ENCODE results near the gene SERPINB6.
"Not testable (repeated sequence)": the region's sequence is repeated elsewhere in the genome, so short reads cannot be mapped to it uniquely, and the experiment has no call there.

Gene SERPINB6

DNA sequence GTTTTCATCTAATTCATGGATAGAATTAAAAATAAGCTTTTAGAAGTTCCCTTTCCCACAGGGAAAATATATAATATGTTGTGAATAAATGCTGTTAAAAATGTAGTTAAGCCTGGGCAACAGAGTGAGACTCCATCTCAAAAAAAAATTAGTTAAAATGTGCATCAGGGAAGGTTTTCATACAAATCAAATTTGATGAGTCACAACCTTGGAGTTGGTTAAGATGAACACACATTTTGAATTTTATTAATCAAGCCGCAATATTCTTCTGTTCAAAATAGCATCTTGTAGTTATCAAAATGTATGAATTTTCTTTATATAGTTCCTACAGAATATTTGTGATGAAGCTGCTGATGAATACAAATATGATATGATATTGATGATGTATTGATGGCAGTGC, 37.3 kb downstream of the SERPINB6 start:
- no peak for TF ChIP-seq SPI1 (IDR thresholded peaks at IDR 0.05; ENCODE audit: borderline replicate concordance, low read depth)
- no peak for DNase-seq (ENCODE audit: low read depth in 1 of 2, low spot score in 1 of 2)
- H3K27ac ChIP-seq (replicated peaks): no peak overlapping the region
- H3K27me3 ChIP-seq (ENCODE audit: insufficient read depth, poor library complexity, severe bottlenecking): no peaks in the 10 kb centered on the region
- H3K4me3 ChIP-seq (replicated peaks; ENCODE audit: insufficient read depth, low read length): no peak overlapping the region

DNA sequence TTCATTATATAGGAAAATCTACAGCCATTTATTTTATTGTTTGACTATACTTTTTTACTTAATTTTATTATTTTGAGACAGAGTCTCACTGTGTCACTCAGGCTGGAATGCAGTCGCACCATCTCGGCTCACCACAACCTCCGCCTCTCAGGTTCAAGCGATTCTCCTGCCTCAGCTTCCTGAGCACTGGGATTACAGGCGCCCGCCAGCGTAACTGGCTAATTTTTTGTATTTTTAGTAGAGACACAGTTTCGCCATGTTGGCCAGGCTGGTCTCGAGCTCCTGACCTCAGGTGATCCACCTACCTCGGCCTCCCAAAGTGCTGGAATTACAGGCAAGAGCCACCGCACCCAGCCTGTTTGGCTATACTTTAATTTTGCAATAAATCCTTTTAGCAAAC, 38.5 kb downstream of the SERPINB6 start:
- not testable (repeated sequence) for H3K27ac ChIP-seq (replicated peaks); H3K27me3 ChIP-seq (ENCODE audit: insufficient read depth, poor library complexity, severe bottlenecking); DNase-seq (ENCODE audit: low read depth in 1 of 2, low spot score in 1 of 2); H3K4me3 ChIP-seq (replicated peaks; ENCODE audit: insufficient read depth, low read length)

DNA sequence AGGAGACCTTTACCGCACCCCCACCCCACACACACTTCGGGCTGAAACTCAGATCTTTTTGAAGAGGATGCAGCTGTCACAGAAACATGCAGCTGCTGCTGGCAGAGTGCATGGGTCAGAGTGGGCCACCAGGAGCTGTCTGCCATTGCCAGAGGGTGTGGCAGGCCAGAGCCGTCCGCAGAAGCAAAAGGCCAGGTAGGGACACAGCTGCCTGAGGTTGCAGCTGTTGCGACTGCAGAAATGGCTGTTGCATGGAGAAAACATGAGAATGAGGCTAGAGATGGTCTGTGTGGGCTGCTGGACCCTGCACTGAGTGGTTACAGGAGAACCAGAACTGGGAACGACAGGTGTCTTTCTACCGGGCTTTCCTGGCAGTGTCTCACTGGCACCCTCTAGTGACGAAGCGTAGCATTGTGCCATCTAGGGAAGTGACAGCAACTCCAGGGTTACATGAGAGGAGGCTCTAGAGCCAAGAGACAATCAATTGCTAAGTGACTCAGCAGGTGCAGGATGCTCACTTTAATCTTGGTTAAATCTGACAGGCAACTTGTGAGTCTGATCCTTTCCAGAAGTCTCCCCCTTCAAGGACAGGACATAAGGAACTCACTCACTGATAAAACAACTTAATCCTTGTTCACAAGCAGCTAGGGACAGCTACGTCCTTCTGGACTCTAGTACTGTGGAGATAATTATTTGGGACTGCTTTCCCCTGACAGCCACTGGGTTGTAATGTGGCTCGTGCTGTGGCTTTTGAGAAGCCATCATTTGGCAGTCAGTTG, 39.2 kb downstream of the SERPINB6 start:
- DNase-seq (ENCODE audit: low read depth in 1 of 2, low spot score in 1 of 2): peak; percentile 61 to 82
- no peak overlapping the region for H3K27ac ChIP-seq (replicated peaks)
- no peak overlapping the region for H3K4me3 ChIP-seq (replicated peaks; ENCODE audit: insufficient read depth, low read length)
- H3K27me3 ChIP-seq (ENCODE audit: insufficient read depth, poor library complexity, severe bottlenecking): no peaks in the 10 kb centered on the region
- TF ChIP-seq, protein P1, sequence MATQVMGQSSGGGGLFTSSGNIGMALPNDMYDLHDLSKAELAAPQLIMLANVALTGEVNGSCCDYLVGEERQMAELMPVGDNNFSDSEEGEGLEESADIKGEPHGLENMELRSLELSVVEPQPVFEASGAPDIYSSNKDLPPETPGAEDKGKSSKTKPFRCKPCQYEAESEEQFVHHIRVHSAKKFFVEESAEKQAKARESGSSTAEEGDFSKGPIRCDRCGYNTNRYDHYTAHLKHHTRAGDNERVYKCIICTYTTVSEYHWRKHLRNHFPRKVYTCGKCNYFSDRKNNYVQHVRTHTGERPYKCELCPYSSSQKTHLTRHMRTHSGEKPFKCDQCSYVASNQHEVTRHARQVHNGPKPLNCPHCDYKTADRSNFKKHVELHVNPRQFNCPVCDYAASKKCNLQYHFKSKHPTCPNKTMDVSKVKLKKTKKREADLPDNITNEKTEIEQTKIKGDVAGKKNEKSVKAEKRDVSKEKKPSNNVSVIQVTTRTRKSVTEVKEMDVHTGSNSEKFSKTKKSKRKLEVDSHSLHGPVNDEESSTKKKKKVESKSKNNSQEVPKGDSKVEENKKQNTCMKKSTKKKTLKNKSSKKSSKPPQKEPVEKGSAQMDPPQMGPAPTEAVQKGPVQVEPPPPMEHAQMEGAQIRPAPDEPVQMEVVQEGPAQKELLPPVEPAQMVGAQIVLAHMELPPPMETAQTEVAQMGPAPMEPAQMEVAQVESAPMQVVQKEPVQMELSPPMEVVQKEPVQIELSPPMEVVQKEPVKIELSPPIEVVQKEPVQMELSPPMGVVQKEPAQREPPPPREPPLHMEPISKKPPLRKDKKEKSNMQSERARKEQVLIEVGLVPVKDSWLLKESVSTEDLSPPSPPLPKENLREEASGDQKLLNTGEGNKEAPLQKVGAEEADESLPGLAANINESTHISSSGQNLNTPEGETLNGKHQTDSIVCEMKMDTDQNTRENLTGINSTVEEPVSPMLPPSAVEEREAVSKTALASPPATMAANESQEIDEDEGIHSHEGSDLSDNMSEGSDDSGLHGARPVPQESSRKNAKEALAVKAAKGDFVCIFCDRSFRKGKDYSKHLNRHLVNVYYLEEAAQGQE (IDR thresholded peaks at IDR 0.05; ENCODE audit: insufficient replicate concordance, low read depth): no peak
- peak; percentile 67; the same call in 1 of the 2 replicates for TF ChIP-seq SPI1 (IDR thresholded peaks at IDR 0.05; ENCODE audit: borderline replicate concordance, low read depth)
- TF ChIP-seq, protein P2, sequence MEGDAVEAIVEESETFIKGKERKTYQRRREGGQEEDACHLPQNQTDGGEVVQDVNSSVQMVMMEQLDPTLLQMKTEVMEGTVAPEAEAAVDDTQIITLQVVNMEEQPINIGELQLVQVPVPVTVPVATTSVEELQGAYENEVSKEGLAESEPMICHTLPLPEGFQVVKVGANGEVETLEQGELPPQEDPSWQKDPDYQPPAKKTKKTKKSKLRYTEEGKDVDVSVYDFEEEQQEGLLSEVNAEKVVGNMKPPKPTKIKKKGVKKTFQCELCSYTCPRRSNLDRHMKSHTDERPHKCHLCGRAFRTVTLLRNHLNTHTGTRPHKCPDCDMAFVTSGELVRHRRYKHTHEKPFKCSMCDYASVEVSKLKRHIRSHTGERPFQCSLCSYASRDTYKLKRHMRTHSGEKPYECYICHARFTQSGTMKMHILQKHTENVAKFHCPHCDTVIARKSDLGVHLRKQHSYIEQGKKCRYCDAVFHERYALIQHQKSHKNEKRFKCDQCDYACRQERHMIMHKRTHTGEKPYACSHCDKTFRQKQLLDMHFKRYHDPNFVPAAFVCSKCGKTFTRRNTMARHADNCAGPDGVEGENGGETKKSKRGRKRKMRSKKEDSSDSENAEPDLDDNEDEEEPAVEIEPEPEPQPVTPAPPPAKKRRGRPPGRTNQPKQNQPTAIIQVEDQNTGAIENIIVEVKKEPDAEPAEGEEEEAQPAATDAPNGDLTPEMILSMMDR (IDR thresholded peaks at IDR 0.05; ENCODE audit: insufficient read depth, low read length): peak; percentile 100

DNA sequence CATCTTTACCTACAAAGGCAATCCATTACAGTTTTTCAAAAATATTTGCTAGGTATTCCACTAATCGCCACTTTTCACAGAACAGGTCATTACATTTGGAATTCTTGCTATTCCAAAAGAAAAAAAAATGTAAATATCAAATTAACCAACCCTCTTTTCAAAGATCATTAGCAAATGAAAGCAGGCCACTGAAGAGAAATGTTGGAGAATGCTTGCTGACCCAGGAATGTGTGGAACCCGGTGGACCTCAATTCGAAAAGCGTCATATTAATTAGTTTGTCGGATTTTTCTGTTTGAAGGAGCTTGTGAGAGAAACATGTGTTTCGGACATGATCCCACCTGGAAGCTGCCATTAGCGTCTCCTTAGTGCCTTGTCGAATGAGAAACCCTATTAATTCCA, 40.3 kb downstream of the SERPINB6 start:
- no peaks in the 10 kb centered on the region for H3K27me3 ChIP-seq (ENCODE audit: insufficient read depth, poor library complexity, severe bottlenecking)
- no peak overlapping the region for H3K27ac ChIP-seq (replicated peaks)
- TF ChIP-seq GABPA (IDR thresholded peaks at IDR 0.05; ENCODE audit: low read depth): no peak
- TF ChIP-seq, protein P1 (IDR thresholded peaks at IDR 0.05; ENCODE audit: insufficient replicate concordance, low read depth): no peak

DNA sequence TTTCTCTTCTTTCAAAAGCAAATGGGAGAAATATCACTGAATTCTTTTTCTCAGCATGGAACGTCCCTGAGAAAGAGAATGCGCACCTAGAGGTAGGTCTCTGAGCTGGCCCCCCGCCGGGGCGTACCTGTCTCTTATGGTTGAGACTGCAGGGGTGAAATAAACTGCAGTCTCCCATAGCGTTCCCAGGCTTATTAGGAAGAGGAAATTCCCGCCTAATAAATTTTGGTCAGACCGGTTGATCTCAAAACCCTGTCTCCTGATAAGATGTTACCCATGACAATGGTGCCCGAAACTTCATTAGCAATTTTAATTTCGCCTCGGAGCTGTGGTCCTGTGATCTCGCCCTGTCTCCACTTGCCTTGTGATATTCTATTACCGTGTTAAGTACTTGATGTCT, 43.4 kb downstream of the SERPINB6 start:
- DNase-seq (ENCODE audit: low read depth in 1 of 2, low spot score in 1 of 2); H3K27ac ChIP-seq (replicated peaks); H3K27me3 ChIP-seq (ENCODE audit: insufficient read depth, poor library complexity, severe bottlenecking); H3K4me3 ChIP-seq (replicated peaks; ENCODE audit: insufficient read depth, low read length): not testable (repeated sequence)

More for the DNA sequence above, 40.3 kb downstream of the SERPINB6 start:
- no peak for DNase-seq (ENCODE audit: low read depth in 1 of 2, low spot score in 1 of 2)
- H3K4me3 ChIP-seq (replicated peaks; ENCODE audit: insufficient read depth, low read length): no peak overlapping the region

DNA sequence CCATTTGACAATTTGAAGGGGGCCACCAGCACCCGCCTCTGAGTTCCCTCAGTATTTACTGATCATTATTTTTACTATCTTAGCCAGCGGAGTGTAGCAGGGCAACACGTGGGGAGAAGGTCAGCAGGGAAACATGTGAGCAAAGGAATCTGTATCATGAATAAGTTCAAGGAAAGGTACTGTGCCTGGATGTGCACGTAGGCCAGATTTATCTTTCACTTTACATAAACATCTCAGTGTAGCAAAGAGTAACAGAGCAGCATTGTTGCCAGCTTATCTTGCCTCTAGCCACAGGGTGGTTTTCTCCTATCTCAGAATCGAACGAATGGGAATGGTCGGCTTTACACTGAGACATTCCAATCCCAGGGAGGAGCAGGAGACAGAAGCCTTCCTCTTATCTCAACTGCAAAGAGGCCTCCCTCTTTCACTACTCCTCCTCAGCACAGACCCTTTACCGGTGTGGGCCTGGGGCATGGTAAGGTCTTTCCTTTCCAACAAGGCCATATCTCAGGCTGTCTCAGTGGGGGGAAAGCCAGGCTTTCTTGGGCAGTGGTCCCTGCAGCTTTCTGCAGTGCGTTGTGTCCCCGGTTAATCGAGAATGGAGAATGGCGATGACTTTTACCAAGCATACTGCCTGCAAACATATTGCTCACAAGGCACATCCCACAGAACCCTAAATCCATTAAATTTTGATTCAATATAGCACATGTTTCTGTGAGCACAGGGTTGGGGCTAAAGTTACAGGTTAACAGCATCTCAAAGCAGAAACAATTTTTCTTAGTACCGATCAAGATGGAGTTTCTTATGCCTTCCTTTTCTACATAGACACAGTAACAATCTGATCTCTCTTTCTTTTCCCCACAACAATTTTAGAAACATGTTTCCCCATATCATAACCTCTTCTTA, 45.3 kb downstream of the SERPINB6 start:
- not testable (repeated sequence) for H3K27ac ChIP-seq (replicated peaks); DNase-seq (ENCODE audit: low read depth in 1 of 2, low spot score in 1 of 2); H3K27me3 ChIP-seq (ENCODE audit: insufficient read depth, poor library complexity, severe bottlenecking); H3K4me3 ChIP-seq (replicated peaks; ENCODE audit: insufficient read depth, low read length)

Data from HL-60 (cell line).